ENCODE data around the gene ZBTB49. TPM values are rescaled to one million over a fixed set of nuclear protein-coding genes. Genes with fewer than 3 reads are reported as not detected.

ZBTB49 gene
- total and polyA plus RNA-seq, 2 of the 13 experiments (the other 11 are each of a cell fraction or from before 2014, with no cell fraction given): 3.3 to 4.3 TPM

- 30% methylated on average over 15 of the region's 26 CpGs for WGBS (ENCODE audit: low lambda C conversion rate)
- no peak for DNase-seq (ENCODE audit: low spot score)
- CTCF ChIA-PET (ENCODE audit: low intra/inter-chr PET ratio, low total read pairs): no interaction called here
These were observed 66.3 kb downstream of the ZBTB49 start for GRCh38 chr4:4356106-4357041.

GRCh38 chr4:4358093-4358854 lies 68.2 kb downstream of the ZBTB49 start:
- intact Hi-C loops (cut with micrococcal nuclease; ENCODE audit: unreplicated experiment): no loop called here
- DNase-seq (ENCODE audit: low spot score) (no peak), FAIRE-seq (no peak), ATAC-seq (no peak)
- no TSS peak for BruUV-seq (replicated peaks)
- H3K4me1 ChIP-seq (ENCODE audit: insufficient read depth, low read length): no peaks in the 10 kb centered on the region
- no peak overlapping the region for H3K9ac ChIP-seq (ENCODE audit: insufficient read depth, low read depth, low read length)
- ChIA-PET CTCF (ENCODE audit: low intra/inter-chr PET ratio, low total read pairs) (no interaction called here), POLR2A (no interaction called here)
- H3K36me3 ChIP-seq (replicated peaks in 1 of 2; ENCODE audit: control insufficient read depth in 1 of 2, insufficient read depth in 2 of 2, low read length in 2 of 2): no peaks in the 10 kb centered on the region
- H3K4me2 ChIP-seq (ENCODE audit: low read depth, low read length): no peak overlapping the region
- H3K9me3 ChIP-seq (ENCODE audit: low read length): no peaks in the 10 kb centered on the region
- TF ChIP-seq, protein P1, sequence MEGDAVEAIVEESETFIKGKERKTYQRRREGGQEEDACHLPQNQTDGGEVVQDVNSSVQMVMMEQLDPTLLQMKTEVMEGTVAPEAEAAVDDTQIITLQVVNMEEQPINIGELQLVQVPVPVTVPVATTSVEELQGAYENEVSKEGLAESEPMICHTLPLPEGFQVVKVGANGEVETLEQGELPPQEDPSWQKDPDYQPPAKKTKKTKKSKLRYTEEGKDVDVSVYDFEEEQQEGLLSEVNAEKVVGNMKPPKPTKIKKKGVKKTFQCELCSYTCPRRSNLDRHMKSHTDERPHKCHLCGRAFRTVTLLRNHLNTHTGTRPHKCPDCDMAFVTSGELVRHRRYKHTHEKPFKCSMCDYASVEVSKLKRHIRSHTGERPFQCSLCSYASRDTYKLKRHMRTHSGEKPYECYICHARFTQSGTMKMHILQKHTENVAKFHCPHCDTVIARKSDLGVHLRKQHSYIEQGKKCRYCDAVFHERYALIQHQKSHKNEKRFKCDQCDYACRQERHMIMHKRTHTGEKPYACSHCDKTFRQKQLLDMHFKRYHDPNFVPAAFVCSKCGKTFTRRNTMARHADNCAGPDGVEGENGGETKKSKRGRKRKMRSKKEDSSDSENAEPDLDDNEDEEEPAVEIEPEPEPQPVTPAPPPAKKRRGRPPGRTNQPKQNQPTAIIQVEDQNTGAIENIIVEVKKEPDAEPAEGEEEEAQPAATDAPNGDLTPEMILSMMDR (CRISPR knock-in tag; IDR thresholded peaks at IDR 0.05): 0 out of 2 replicates have a peak, but pooled peaks have one; percentile 4
- no peak for TF ChIP-seq ZNF615 (CRISPR knock-in tag; IDR thresholded peaks at IDR 0.05; ENCODE audit: borderline replicate concordance)
- peaks cover 3 to 43% of the 10 kb centered on the region in 2 experiments; a peak in 3 of 5 replicates for H3K27me3 ChIP-seq (ENCODE audit: control insufficient read depth in 1 of 2, insufficient read depth in 2 of 2, low read length in 2 of 2)
- H3K4me3 ChIP-seq (replicated peaks in 1 of 3; ENCODE audit: insufficient read depth in 1 of 3, low read depth in 2 of 3, low read length in 3 of 3): no peak overlapping the region
- WGBS (ENCODE audit: low lambda C conversion rate): 17% methylated on average over 11 of the region's 13 CpGs
- H3K79me2 ChIP-seq (ENCODE audit: insufficient read depth, low read length): no peaks in the 10 kb centered on the region
- no peak overlapping the region for H3K27ac ChIP-seq (ENCODE audit: extremely low read length, insufficient read depth, low read length)
- no peaks in the 10 kb centered on the region; the same call in 1 of the 2 replicates for H4K20me1 ChIP-seq (ENCODE audit: insufficient read depth, low read length)
- no peak overlapping the region for H2AFZ ChIP-seq (ENCODE audit: low read length)
- in situ Hi-C loops (cut with HindIII; ENCODE audit: extremely low pct_ligation_motif_present, low pct_unique_long_range_greater_than_20kb): no loop called here

More at GRCh38 chr4:4356106-4357041, 66.3 kb downstream of the ZBTB49 start:
- Histone ChIP-seq H3K27me3 (ENCODE audit: control insufficient read depth in 1 of 2, insufficient read depth in 2 of 2, low read length in 2 of 2) (peaks cover 3 to 38% of the 10 kb centered on the region in 2 experiments; a peak in 3 of 5 replicates), H3K27ac (ENCODE audit: extremely low read length, insufficient read depth, low read length) (no peak overlapping the region), H3K9me3 (ENCODE audit: low read length) (no peaks in the 10 kb centered on the region), H3K4me2 (ENCODE audit: low read depth, low read length) (no peak overlapping the region), H3K4me3 (replicated peaks in 1 of 3; ENCODE audit: insufficient read depth in 1 of 3, low read depth in 2 of 3, low read length in 3 of 3) (no peak overlapping the region), H2AFZ (ENCODE audit: low read length) (no peak overlapping the region), H4K20me1 (ENCODE audit: insufficient read depth, low read length) (no peaks in the 10 kb centered on the region; the same call in 1 of the 2 replicates), H3K9ac (ENCODE audit: insufficient read depth, low read depth, low read length) (no peak overlapping the region), H3K79me2 (ENCODE audit: insufficient read depth, low read length) (no peaks in the 10 kb centered on the region), H3K4me1 (ENCODE audit: insufficient read depth, low read length) (no peaks in the 10 kb centered on the region), H3K36me3 (replicated peaks in 1 of 2; ENCODE audit: control insufficient read depth in 1 of 2, insufficient read depth in 2 of 2, low read length in 2 of 2) (no peaks in the 10 kb centered on the region)
- ATAC-seq (no peak), FAIRE-seq (no peak)
- intact Hi-C loops (cut with micrococcal nuclease; ENCODE audit: unreplicated experiment) (no loop called here), in situ Hi-C loops (cut with HindIII; ENCODE audit: extremely low pct_ligation_motif_present, low pct_unique_long_range_greater_than_20kb) (no loop called here)
- POLR2A ChIA-PET: no interaction called here
- peak; percentile 57; the same call in 1 of the 2 replicates for TF ChIP-seq ZNF263 (CRISPR knock-in tag; IDR thresholded peaks at IDR 0.05)
- no peak for TF ChIP-seq HCFC1 (IDR thresholded peaks at IDR 0.05; ENCODE audit: low read depth, low read length)
- BruUV-seq (replicated peaks): no TSS peak
